ENCODE measurements around the gene NRIP1.

NRIP1 gene

DNA sequence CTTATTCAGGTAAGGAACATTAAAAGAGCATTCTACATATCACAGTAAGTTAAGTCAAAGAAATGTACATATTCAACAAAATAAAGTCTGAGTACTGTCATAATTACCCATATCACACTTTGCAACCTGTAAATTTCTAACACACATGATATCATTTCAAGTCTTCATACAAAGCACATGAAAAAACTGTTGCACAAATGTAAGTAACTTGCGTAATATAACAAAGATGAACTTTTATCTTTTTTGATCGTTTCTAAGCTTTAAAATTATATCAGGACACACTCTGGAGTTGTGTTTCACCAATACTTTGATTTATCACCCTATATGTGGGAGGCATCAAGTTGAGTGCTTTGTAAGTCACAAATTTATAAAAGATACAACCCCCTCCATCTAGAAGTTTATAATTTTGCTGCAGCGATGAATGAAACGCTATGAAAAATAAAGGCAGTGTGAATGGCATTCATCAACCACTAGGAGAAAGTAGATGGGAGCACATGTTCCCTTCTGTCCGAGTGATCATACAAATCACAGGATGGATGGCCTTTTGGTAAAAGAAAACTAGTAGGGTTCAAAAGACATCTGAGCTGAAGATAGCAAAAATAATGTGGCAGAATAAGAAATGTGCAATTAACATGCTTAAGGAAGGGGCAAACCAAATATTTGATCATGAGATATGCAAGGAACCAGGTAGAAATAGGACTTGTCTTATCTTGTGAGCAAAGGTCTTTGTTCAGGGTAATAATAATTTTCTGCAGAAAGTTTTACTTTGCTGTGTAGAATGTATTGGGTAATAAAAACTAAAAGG, 27.5 kb downstream of the NRIP1 start:
- H3K4me1 ChIP-seq (ENCODE audit: low read length) = no peaks in the 10 kb centered on the region
- no peak for DNase-seq
- H3K4me2 ChIP-seq (ENCODE audit: low read depth, low read length) = no peak overlapping the region
- no peak overlapping the region for H3K4me3 ChIP-seq (ENCODE audit: low read length)
- no peak overlapping the region for H2AFZ ChIP-seq (ENCODE audit: low read length)
- H3K27me3 ChIP-seq (replicated peaks; ENCODE audit: insufficient read depth, low read length) = no peaks in the 10 kb centered on the region
- no peaks in the 10 kb centered on the region for H3K9me2 ChIP-seq (replicated peaks; ENCODE audit: insufficient read depth, low read length)
- no peaks in the 10 kb centered on the region for H3K79me2 ChIP-seq (ENCODE audit: low read length)
- TF ChIP-seq, protein P1, sequence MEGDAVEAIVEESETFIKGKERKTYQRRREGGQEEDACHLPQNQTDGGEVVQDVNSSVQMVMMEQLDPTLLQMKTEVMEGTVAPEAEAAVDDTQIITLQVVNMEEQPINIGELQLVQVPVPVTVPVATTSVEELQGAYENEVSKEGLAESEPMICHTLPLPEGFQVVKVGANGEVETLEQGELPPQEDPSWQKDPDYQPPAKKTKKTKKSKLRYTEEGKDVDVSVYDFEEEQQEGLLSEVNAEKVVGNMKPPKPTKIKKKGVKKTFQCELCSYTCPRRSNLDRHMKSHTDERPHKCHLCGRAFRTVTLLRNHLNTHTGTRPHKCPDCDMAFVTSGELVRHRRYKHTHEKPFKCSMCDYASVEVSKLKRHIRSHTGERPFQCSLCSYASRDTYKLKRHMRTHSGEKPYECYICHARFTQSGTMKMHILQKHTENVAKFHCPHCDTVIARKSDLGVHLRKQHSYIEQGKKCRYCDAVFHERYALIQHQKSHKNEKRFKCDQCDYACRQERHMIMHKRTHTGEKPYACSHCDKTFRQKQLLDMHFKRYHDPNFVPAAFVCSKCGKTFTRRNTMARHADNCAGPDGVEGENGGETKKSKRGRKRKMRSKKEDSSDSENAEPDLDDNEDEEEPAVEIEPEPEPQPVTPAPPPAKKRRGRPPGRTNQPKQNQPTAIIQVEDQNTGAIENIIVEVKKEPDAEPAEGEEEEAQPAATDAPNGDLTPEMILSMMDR (IDR thresholded peaks at IDR 0.05; ENCODE audit: low read length) = no peak
- no peak for TF ChIP-seq EZH2 (optimal IDR thresholded peaks at IDR 0.05; ENCODE audit: low read depth, low read length)
- no peak for TF ChIP-seq EZH2phosphoT487 (IDR thresholded peaks at IDR 0.05; ENCODE audit: low read length)
- H3K9ac ChIP-seq (ENCODE audit: low read length) = no peak overlapping the region
- H3K9me3 ChIP-seq (replicated peaks; ENCODE audit: insufficient read depth, low read length) = no peaks in the 10 kb centered on the region
- no peaks in the 10 kb centered on the region for H4K20me1 ChIP-seq (ENCODE audit: insufficient read depth, low read length)
- H3K36me3 ChIP-seq (replicated peaks; ENCODE audit: insufficient read depth, low read length) = no peaks in the 10 kb centered on the region
- no peaks in the 10 kb centered on the region for H3F3A ChIP-seq (ENCODE audit: insufficient read depth, low read length)
- H3K27ac ChIP-seq (ENCODE audit: low read length) = no peak overlapping the region

DNA sequence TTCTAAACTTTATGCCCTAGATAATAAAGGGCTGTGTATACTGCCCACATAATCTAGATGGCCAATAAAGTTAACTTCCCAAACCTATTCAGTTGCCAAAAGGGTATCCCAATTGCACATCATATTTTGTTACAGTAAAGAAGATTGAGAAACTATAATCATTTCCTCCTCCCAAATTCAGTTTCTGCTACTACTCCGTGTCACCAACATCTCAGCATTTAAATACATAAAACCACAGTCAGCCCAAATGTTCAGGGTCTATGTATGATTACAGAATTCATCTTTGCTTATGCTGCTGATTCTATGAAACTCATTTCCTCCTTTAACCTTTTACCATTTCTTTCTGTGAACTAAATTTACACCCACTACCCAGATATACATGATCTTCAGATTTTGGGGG, 28.6 kb downstream of the NRIP1 start:
- no peaks in the 10 kb centered on the region for H3F3A ChIP-seq (ENCODE audit: insufficient read depth, low read length)
- no peak overlapping the region for H3K27ac ChIP-seq (ENCODE audit: low read length)
- no peaks in the 10 kb centered on the region for H4K20me1 ChIP-seq (ENCODE audit: insufficient read depth, low read length)
- H3K4me3 ChIP-seq (ENCODE audit: low read length) = no peak overlapping the region
- DNase-seq = no peak
- no peak overlapping the region for H2AFZ ChIP-seq (ENCODE audit: low read length)
- H3K9me3 ChIP-seq (replicated peaks; ENCODE audit: insufficient read depth, low read length) = no peaks in the 10 kb centered on the region
- no peaks in the 10 kb centered on the region for H3K36me3 ChIP-seq (replicated peaks; ENCODE audit: insufficient read depth, low read length)
- H3K27me3 ChIP-seq (replicated peaks; ENCODE audit: insufficient read depth, low read length) = no peaks in the 10 kb centered on the region
- no peaks in the 10 kb centered on the region for H3K9me2 ChIP-seq (replicated peaks; ENCODE audit: insufficient read depth, low read length)
- no peak overlapping the region for H3K9ac ChIP-seq (ENCODE audit: low read length)
- TF ChIP-seq EZH2 (optimal IDR thresholded peaks at IDR 0.05; ENCODE audit: low read depth, low read length) = no peak
- no peak for TF ChIP-seq EZH2phosphoT487 (IDR thresholded peaks at IDR 0.05; ENCODE audit: low read length)
- TF ChIP-seq, protein P1 (IDR thresholded peaks at IDR 0.05; ENCODE audit: low read length) = no peak
- no peak overlapping the region for H3K4me2 ChIP-seq (ENCODE audit: low read depth, low read length)
- no peaks in the 10 kb centered on the region for H3K79me2 ChIP-seq (ENCODE audit: low read length)
- no peaks in the 10 kb centered on the region for H3K4me1 ChIP-seq (ENCODE audit: low read length)

DNA sequence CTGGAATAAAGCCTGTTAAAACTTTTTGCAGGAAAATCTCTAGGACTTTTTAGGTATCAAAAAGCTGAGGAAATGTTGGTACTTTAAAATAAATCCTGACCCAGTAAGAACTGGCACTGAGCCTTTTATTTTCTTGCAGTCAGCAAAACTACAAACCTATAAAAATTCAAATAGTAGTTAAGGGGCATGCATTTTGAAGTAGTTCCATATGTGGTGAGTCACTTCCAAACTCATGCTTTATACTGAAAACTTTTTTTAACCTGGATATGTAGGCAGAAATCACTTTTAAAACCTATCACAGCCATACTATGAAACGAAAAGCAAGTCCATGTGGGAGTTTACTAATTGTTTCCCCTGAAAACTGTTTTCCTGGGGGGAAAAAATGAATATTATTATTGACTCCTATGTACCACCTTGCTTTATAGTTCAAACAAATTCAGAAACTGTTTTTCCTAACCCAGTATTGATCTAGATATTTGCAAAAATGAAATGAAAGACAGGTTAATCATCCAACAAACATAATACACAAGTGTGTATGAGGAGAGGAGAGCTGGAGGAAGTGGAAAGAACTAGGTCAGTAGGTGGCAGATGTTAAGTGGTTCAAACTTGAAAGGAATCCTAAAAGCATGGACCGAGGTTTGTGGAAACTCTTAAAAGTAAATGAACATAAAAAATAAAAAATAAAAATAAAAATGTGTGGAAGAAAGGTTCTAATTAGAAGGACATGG, 30.5 kb downstream of the NRIP1 start:
- no peaks in the 10 kb centered on the region for H3K27me3 ChIP-seq (replicated peaks; ENCODE audit: insufficient read depth, low read length)
- no peaks in the 10 kb centered on the region for H3K36me3 ChIP-seq (replicated peaks; ENCODE audit: insufficient read depth, low read length)
- H3K4me3 ChIP-seq (ENCODE audit: low read length) = no peak overlapping the region
- H4K20me1 ChIP-seq (ENCODE audit: insufficient read depth, low read length) = no peaks in the 10 kb centered on the region
- H3K9me3 ChIP-seq (replicated peaks; ENCODE audit: insufficient read depth, low read length) = no peaks in the 10 kb centered on the region
- no peaks in the 10 kb centered on the region for H3K79me2 ChIP-seq (ENCODE audit: low read length)
- no peak overlapping the region for H3K27ac ChIP-seq (ENCODE audit: low read length)
- no peak overlapping the region for H2AFZ ChIP-seq (ENCODE audit: low read length)
- no peaks in the 10 kb centered on the region for H3K9me2 ChIP-seq (replicated peaks; ENCODE audit: insufficient read depth, low read length)
- H3K4me2 ChIP-seq (ENCODE audit: low read depth, low read length) = no peak overlapping the region
- no peak overlapping the region for H3K9ac ChIP-seq (ENCODE audit: low read length)
- TF ChIP-seq EZH2phosphoT487 (IDR thresholded peaks at IDR 0.05; ENCODE audit: low read length) = no peak
- no peak for TF ChIP-seq EZH2 (optimal IDR thresholded peaks at IDR 0.05; ENCODE audit: low read depth, low read length)
- TF ChIP-seq, protein P1 (IDR thresholded peaks at IDR 0.05; ENCODE audit: low read length) = no peak
- no peaks in the 10 kb centered on the region for H3F3A ChIP-seq (ENCODE audit: insufficient read depth, low read length)
- H3K4me1 ChIP-seq (ENCODE audit: low read length) = no peaks in the 10 kb centered on the region
- DNase-seq = no peak
